Keratinocyte (primary cell): ENCODE measurements around the gene CCDC27. TPM values are rescaled to one million over a fixed set of nuclear protein-coding genes. Genes with fewer than 3 reads are reported as not detected.

Source experiments
- DNase-seq: peaks from one replicate; pipeline ENCODE4 v3.0.0-alpha.2; 2011; ENCODE audit warnings: low read depth, missing footprints, low spot score
- FAIRE-seq: peaks from 2 replicates; lab custom pipeline; 2011; peaks lifted over from hg19 to GRCh38; lab: Jason Lieb, UNC
- H2AFZ ChIP-seq: 2 replicates; pipeline ENCODE4 v1.6.0; 2012; ENCODE audit warnings: low read length, control low read depth, inconsistent platforms; ENCODE audit not compliant: control insufficient read depth
- H3K27ac ChIP-seq: 2 replicates; pipeline ENCODE4 v1.5.1; 2011; ENCODE audit warnings: low read length; ENCODE audit not compliant: control insufficient read depth, insufficient read depth
- H3K27me3 ChIP-seq: 3 replicates; pipeline ENCODE4 v1.6.0; 2011; ENCODE audit warnings: low read length; ENCODE audit not compliant: control insufficient read depth, insufficient read depth; ENCODE audit errors: extremely low read depth
- H3K36me3 ChIP-seq, 2 experiments: 2 replicates in 1 of 2; 3 replicates in 1 of 2; pipeline ENCODE4 v1.5.1; 2011; ENCODE audit warnings: low read length in 2 of 2, mild to moderate bottlenecking in 1 of 2; ENCODE audit not compliant: control insufficient read depth in 2 of 2, insufficient read depth in 2 of 2; ENCODE audit errors: extremely low read depth in 1 of 2
- H3K4me1 ChIP-seq: 3 replicates; pipeline ENCODE4 v1.5.1; 2011; ENCODE audit warnings: low read length; ENCODE audit not compliant: control insufficient read depth, insufficient read depth; ENCODE audit errors: extremely low read depth
- H3K4me2 ChIP-seq: 3 replicates; pipeline ENCODE4 v1.6.0; 2011; ENCODE audit warnings: low read depth, low read length; ENCODE audit not compliant: control insufficient read depth, insufficient read depth; ENCODE audit errors: extremely low read depth
- H3K4me3 ChIP-seq, 3 experiments: fragments of 200-600 bp in 1 of 3; sonication (generic) in 1 of 3; 2 replicates in 2 of 3; 3 replicates in 1 of 3; pipeline ENCODE4 v1.5.1; 2011 to 2016; ENCODE audit warnings: low read length in 3 of 3, mild to moderate bottlenecking in 3 of 3, control low read depth in 2 of 3, inconsistent platforms in 1 of 3, low read depth in 1 of 3, mixed read lengths in 1 of 3, mixed run types in 1 of 3, moderate library complexity in 1 of 3; ENCODE audit not compliant: control insufficient read depth in 2 of 3, insufficient read depth in 2 of 3; ENCODE audit errors: extremely low read depth in 1 of 3
- H3K79me2 ChIP-seq: 2 replicates; pipeline ENCODE4 v1.6.0; 2012; ENCODE audit warnings: low read length; ENCODE audit not compliant: control insufficient read depth, insufficient read depth
- H3K9ac ChIP-seq: 3 replicates; pipeline ENCODE4 v1.6.0; 2011; ENCODE audit warnings: low read length; ENCODE audit not compliant: control insufficient read depth, insufficient read depth; ENCODE audit errors: extremely low read depth
- H3K9me1 ChIP-seq: 3 replicates; pipeline ENCODE4 v1.6.0; 2011; ENCODE audit warnings: low read length; ENCODE audit not compliant: control insufficient read depth, insufficient read depth; ENCODE audit errors: extremely low read depth
- H3K9me3 ChIP-seq: 2 replicates; pipeline ENCODE4 v1.5.1; 2012; ENCODE audit warnings: low read depth, low read length; ENCODE audit not compliant: control insufficient read depth
- H4K20me1 ChIP-seq: 3 replicates; pipeline ENCODE4 v1.6.0; 2011; ENCODE audit warnings: low read length; ENCODE audit not compliant: control insufficient read depth, insufficient read depth; ENCODE audit errors: extremely low read depth
- EZH2 ChIP-seq: IDR thresholded peaks from one replicate; pipeline ENCODE4 v1.6.1; 2012; ENCODE audit warnings: inconsistent platforms, mild to moderate bottlenecking, low read length, moderate library complexity
- dilution Hi-C: fragments of 300-500 bp; cut with MboI; formaldehyde crosslinking; loops from one replicate; pipeline ENCODE4 v1.7.0; 2020; ENCODE audit warnings: low sequenced_read_pairs; ENCODE audit not compliant: extremely low pct_ligation_motif_present
- polyA plus RNA-seq, 5 experiments: library from polyadenylated mRNA; depleted of rRNA in 3 of 5; stranded (reverse) in 3 of 5; stranded (forward) in 1 of 5; unstranded in 1 of 5; fragments of >200 nt; gene quantifications; 1 replicate in 1 of 5; 2 replicates in 3 of 5; 3 replicates in 1 of 5; pipeline versions ENCODE4 v1.2.1 to v1.2.3, GENCODE V29; 2011 to 2012; ENCODE audit warnings: missing spikeins in 2 of 5, low read depth in 1 of 5, low replicate concordance in 1 of 5
- TF ChIP-seq, protein P1 (sequence below), 3 experiments: IDR thresholded peaks in 1 of 3; conservative IDR thresholded peaks in 1 of 3; optimal IDR thresholded peaks in 1 of 3; 2 replicates in 2 of 3; 3 replicates in 1 of 3; pipeline versions ENCODE3 to v1.5.1; 2011; ENCODE audit warnings: low read length in 3 of 3, mild to moderate bottlenecking in 3 of 3, moderate library complexity in 2 of 3, control low read depth in 1 of 3, inconsistent platforms in 1 of 3; ENCODE audit not compliant: insufficient read depth in 2 of 3; ENCODE audit errors: extremely low read depth in 1 of 3

CCDC27 gene
- polyA plus RNA-seq, 1 donor (not counting 4 experiments of a cell fraction or from before 2014, with no cell fraction given): not detected

DNA sequence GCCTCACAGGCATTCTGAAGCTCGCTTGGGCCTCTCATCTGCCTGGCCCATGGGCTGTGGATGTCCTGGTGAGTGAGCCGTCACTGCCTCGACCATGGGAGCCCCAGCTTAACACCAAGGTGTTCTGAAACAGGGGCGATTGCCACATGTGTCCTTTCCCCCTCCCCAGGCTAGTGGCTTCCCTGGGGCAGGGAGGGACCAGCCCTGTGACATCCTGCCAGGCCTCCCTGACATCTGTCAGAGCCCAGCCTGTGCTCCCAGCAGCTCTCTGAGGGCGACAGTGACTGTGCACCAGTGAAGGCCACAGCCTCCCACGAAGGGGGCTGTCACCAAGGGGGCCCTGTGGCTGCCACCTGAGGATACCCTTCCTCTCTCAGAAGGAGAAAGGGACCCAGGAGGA, 35.9 kb upstream of the CCDC27 start:
- H3K9me1 ChIP-seq: peaks cover 2% of the 10 kb centered on the region
- no peaks in the 10 kb centered on the region for H3K27me3 ChIP-seq
- FAIRE-seq (no peak), DNase-seq (no peak)
- TF ChIP-seq EZH2: no peak
- TF ChIP-seq, protein P1, sequence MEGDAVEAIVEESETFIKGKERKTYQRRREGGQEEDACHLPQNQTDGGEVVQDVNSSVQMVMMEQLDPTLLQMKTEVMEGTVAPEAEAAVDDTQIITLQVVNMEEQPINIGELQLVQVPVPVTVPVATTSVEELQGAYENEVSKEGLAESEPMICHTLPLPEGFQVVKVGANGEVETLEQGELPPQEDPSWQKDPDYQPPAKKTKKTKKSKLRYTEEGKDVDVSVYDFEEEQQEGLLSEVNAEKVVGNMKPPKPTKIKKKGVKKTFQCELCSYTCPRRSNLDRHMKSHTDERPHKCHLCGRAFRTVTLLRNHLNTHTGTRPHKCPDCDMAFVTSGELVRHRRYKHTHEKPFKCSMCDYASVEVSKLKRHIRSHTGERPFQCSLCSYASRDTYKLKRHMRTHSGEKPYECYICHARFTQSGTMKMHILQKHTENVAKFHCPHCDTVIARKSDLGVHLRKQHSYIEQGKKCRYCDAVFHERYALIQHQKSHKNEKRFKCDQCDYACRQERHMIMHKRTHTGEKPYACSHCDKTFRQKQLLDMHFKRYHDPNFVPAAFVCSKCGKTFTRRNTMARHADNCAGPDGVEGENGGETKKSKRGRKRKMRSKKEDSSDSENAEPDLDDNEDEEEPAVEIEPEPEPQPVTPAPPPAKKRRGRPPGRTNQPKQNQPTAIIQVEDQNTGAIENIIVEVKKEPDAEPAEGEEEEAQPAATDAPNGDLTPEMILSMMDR (optimal IDR thresholded peaks at IDR 0.05 in 1 of 3, IDR thresholded peaks at IDR 0.05 in 1 of 3, conservative IDR thresholded peaks at IDR 0.05 in 1 of 3; ENCODE audit: extremely low read depth in 1 of 3, insufficient read depth in 2 of 3, low read length in 3 of 3): no peak
- H3K79me2 ChIP-seq: no peaks in the 10 kb centered on the region
- H3K4me1 ChIP-seq: peaks cover 38% of the 10 kb centered on the region
- H3K9ac ChIP-seq: peak overlapping the region; percentile 50
- dilution Hi-C loops: no loop called here
- peak overlapping the region; percentile 68 for H3K27ac ChIP-seq
- peak overlapping the region; percentile 86 for H3K4me2 ChIP-seq
- H2AFZ ChIP-seq: no peak overlapping the region
- no peaks in the 10 kb centered on the region for H3K9me3 ChIP-seq
- H3K36me3 ChIP-seq: no peaks in the 10 kb centered on the region
- H4K20me1 ChIP-seq: no peaks in the 10 kb centered on the region
- peak overlapping the region in 2 of 3 experiments; percentile 34 to 57 for H3K4me3 ChIP-seq

DNA sequence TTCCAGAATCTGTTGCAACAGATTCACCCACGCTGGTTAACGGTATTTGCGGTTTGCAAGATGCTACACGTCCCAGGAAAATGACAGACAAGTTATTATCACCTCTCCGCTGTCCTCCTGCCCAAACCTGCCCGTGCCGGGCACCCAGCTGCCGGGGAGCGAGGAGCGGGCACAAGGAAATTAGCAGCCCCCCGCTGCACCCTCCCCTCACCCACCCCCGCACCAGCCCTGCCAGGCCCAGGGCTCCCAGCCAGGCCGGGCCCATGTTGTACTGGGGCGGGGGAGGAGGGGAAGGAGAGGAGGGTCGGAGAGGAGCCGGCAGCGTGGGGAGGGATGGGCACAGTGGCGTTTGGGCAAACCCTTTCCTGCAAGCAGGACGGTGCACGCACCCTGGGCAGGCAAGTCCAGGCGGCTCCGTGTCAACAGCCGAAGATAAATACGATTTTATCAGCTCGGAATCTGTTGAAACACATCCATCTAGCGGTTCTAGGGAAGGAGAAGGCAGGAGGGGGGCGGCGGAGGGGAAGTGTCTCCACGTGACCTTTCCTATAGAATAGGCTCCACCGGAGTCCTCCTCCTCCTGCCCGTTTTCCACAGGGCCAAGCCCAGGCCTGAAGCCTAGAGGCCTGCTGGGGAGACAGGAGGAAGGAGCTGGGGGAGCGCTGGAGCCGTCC, 35.1 kb upstream of the CCDC27 start:
- no peaks in the 10 kb centered on the region for H3K79me2 ChIP-seq
- H3K4me1 ChIP-seq: peaks cover 30% of the 10 kb centered on the region
- peak overlapping the region; percentile 23 to 57 (median 34) for H3K4me3 ChIP-seq
- peak overlapping the region; percentile 43 for H2AFZ ChIP-seq
- no peaks in the 10 kb centered on the region for H3K36me3 ChIP-seq
- TF ChIP-seq, protein P1 (optimal IDR thresholded peaks at IDR 0.05 in 1 of 3, IDR thresholded peaks at IDR 0.05 in 1 of 3, conservative IDR thresholded peaks at IDR 0.05 in 1 of 3; ENCODE audit: extremely low read depth in 1 of 3, insufficient read depth in 2 of 3, low read length in 3 of 3): no peak
- no peak for TF ChIP-seq EZH2
- H3K4me2 ChIP-seq: peak overlapping the region; percentile 86
- peak overlapping the region; percentile 50 for H3K9ac ChIP-seq
- FAIRE-seq (peak; percentile 91), DNase-seq (peak; percentile 87)
- no peaks in the 10 kb centered on the region for H4K20me1 ChIP-seq
- dilution Hi-C loops: no loop called here
- H3K9me1 ChIP-seq: peaks cover 2% of the 10 kb centered on the region
- peak overlapping the region; percentile 68 for H3K27ac ChIP-seq
- H3K9me3 ChIP-seq: no peaks in the 10 kb centered on the region
- H3K27me3 ChIP-seq: no peaks in the 10 kb centered on the region
